ENCODE data around the gene ZNF445.

DNA sequence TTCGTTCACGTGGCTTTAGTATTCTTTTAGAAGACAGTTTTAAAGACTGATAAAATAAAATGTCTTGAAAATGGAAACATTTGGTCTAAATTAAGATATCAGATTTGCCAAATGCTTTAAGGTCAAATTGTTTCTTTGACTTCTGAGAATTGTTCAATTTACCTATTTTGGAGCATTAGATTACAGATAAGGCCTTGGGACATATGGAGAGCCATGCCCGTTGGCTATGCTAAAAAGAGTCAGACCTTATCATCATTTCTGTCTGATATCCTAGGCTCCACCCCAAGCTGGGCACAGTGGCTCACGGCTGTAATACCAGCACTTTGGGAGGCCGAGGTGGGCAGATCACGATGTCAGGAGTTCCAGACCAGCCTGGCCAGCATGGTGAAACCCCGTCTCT is 13.0 kb downstream of the ZNF445 start:
- TF ChIP-seq, protein P1, sequence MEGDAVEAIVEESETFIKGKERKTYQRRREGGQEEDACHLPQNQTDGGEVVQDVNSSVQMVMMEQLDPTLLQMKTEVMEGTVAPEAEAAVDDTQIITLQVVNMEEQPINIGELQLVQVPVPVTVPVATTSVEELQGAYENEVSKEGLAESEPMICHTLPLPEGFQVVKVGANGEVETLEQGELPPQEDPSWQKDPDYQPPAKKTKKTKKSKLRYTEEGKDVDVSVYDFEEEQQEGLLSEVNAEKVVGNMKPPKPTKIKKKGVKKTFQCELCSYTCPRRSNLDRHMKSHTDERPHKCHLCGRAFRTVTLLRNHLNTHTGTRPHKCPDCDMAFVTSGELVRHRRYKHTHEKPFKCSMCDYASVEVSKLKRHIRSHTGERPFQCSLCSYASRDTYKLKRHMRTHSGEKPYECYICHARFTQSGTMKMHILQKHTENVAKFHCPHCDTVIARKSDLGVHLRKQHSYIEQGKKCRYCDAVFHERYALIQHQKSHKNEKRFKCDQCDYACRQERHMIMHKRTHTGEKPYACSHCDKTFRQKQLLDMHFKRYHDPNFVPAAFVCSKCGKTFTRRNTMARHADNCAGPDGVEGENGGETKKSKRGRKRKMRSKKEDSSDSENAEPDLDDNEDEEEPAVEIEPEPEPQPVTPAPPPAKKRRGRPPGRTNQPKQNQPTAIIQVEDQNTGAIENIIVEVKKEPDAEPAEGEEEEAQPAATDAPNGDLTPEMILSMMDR (IDR thresholded peaks at IDR 0.05) = no peak
- TF ChIP-seq POLR2A (IDR thresholded peaks at IDR 0.05) = no peak

Data from body of pancreas (tissue), 4 donors.